Body of pancreas (tissue), 4 donors: ENCODE data around the gene MYO3A. TPM values are rescaled to one million over a fixed set of nuclear protein-coding genes. Genes with fewer than 3 reads are reported as not detected.
"Not testable (repeated sequence)": the region's sequence is repeated elsewhere in the genome, so short reads cannot be mapped to it uniquely, and the experiment has no call there.

Experiments
- ATAC-seq: fragments of 150-250 bp; one replicate; pipeline ENCODE4 v1.9.1; 2016
- DNase-seq, 4 donors: peaks; one replicate each; pipeline ENCODE4 v3.0.0-alpha.2; 2019
- H3K27ac ChIP-seq, 4 donors: fragments of 200-600 bp; sonication (generic); 1 replicate in 3 of 4; 2 replicates in 1 of 4; pipeline versions ENCODE4 v1.5.1 to v1.6.1; 2016 to 2019; ENCODE audit warnings: mild to moderate bottlenecking in 1 of 4, mixed read lengths in 1 of 4, moderate library complexity in 1 of 4
- H3K27me3 ChIP-seq, 2 donors: fragments of 200-600 bp; sonication (generic); one replicate each; pipeline ENCODE4 v1.6.0; 2016; ENCODE audit warnings: mild to moderate bottlenecking in 1 of 2
- H3K36me3 ChIP-seq, 2 donors: fragments of 200-600 bp; sonication (generic); replicated peaks in 1 of 2; 2 replicates each; pipeline ENCODE4 v1.5.1; 2016; ENCODE audit warnings: low read depth in 2 of 2; ENCODE audit not compliant: insufficient read depth in 1 of 2
- H3K4me1 ChIP-seq: fragments of 200-600 bp; sonication (generic); one replicate; pipeline ENCODE4 v1.6.0; 2016
- H3K4me3 ChIP-seq, 2 donors: fragments of 200-600 bp; sonication (generic); 1 replicate in 1 of 2; 2 replicates in 1 of 2; pipeline ENCODE4 v1.5.1; 2016 to 2019
- H3K9me3 ChIP-seq, 3 donors: fragments of 200-600 bp; sonication (generic); 1 replicate in 2 of 3; 2 replicates in 1 of 3; pipeline ENCODE4 v1.5.1; 2016
- CTCF ChIP-seq, 7 experiments: fragments of 450-650 bp in 4 of 7; fragments of 200-600 bp in 3 of 7; sonication (generic) in 3 of 7; IDR thresholded peaks; one replicate each; pipeline ENCODE4 v1.5.1; 2016 to 2019; ENCODE audit warnings: antibody characterized with exemption in 7 of 7
- POLR2A ChIP-seq, 3 donors: fragments of 450-650 bp; IDR thresholded peaks; one replicate each; pipeline ENCODE4 v1.6.1; 2016; ENCODE audit warnings: antibody characterized with exemption in 3 of 3, mild to moderate bottlenecking in 2 of 3
- WGBS, 2 donors: methylation state at CpG; one replicate each; pipeline ENCODE4 v1.1.5; 2017; 5-methylcytosine and 5-hydroxymethylcytosine counted together
- intact Hi-C: fragments of 100-400 bp; cut with DNase I; formaldehyde crosslinking; loops from one replicate; pipeline ENCODE4 v1.15.1; 2023
- total RNA-seq, 2 donors: library from RNA; depleted of rRNA; stranded (reverse); fragments of >200 nt; gene quantifications; one replicate each; pipeline ENCODE4 v1.1.0, GENCODE V29; 2016

MYO3A gene
- total RNA-seq, 2 donors from 2014 or later = 1.6 to 3.4 TPM

- intact Hi-C loops = no loop called here
- no peaks in the 10 kb centered on the region for H3K4me1 ChIP-seq
- WGBS, 2 donors = 66 to 89% methylated on average over 3 of the region's 3 CpGs
Observed at GRCh38 chr10:26087666-26088065, 153.6 kb downstream of the MYO3A start.

GRCh38 chr10:26090026-26090425, 156.0 kb downstream of the MYO3A start:
- TF ChIP-seq CTCF (IDR thresholded peaks at IDR 0.05) = no peak
- no peak for TF ChIP-seq POLR2A (IDR thresholded peaks at IDR 0.05)
- H3K36me3 ChIP-seq = no peaks in the 10 kb centered on the region
- intact Hi-C loops = no loop called here
- no peaks in the 10 kb centered on the region for H3K4me1 ChIP-seq
- no peaks in the 10 kb centered on the region for H3K9me3 ChIP-seq
- H3K27me3 ChIP-seq = no peaks in the 10 kb centered on the region
- ATAC-seq (no peak), DNase-seq (no peak)
- H3K27ac ChIP-seq = no peak overlapping the region
- 68 to 69% methylated on average over 5 of the region's 5 CpGs for WGBS, 2 donors
- no peak overlapping the region for H3K4me3 ChIP-seq

More at GRCh38 chr10:26087666-26088065, 153.6 kb downstream of the MYO3A start:
- DNase-seq (no peak), ATAC-seq (no peak)
- Histone ChIP-seq H3K9me3 (no peaks in the 10 kb centered on the region), H3K36me3 (no peaks in the 10 kb centered on the region), H3K27ac (no peak overlapping the region), H3K4me3 (no peak overlapping the region), H3K27me3 (no peaks in the 10 kb centered on the region)
- TF ChIP-seq POLR2A (IDR thresholded peaks at IDR 0.05) (no peak), CTCF (IDR thresholded peaks at IDR 0.05) (no peak)

GRCh38 chr10:26090762-26091161, 156.7 kb downstream of the MYO3A start:
- H3K27ac ChIP-seq = no peak overlapping the region
- H3K27me3 ChIP-seq = no peaks in the 10 kb centered on the region
- no peaks in the 10 kb centered on the region for H3K9me3 ChIP-seq
- no peak for TF ChIP-seq CTCF (IDR thresholded peaks at IDR 0.05)
- TF ChIP-seq POLR2A (IDR thresholded peaks at IDR 0.05) = no peak
- no peak for ATAC-seq
- no peak for DNase-seq
- H3K4me1 ChIP-seq = no peaks in the 10 kb centered on the region
- 70 to 89% methylated on average over 1 of the region's 1 CpG for WGBS, 2 donors
- H3K4me3 ChIP-seq = no peak overlapping the region
- intact Hi-C loops = no loop called here
- H3K36me3 ChIP-seq = no peaks in the 10 kb centered on the region

- no peak overlapping the region for H3K4me3 ChIP-seq
- 34 to 39% methylated on average over 1 of the region's 1 CpG for WGBS, 2 donors
- no peaks in the 10 kb centered on the region for H3K4me1 ChIP-seq
- no peaks in the 10 kb centered on the region for H3K36me3 ChIP-seq
- ATAC-seq (no peak), DNase-seq (no peak)
- H3K9me3 ChIP-seq = peaks cover 0 to 4% (median 0%) of the 10 kb centered on the region in 3 donors
- H3K27ac ChIP-seq = no peak overlapping the region
- intact Hi-C loops = no loop called here
- no peaks in the 10 kb centered on the region for H3K27me3 ChIP-seq
- no peak for TF ChIP-seq CTCF (IDR thresholded peaks at IDR 0.05)
- no peak for TF ChIP-seq POLR2A (IDR thresholded peaks at IDR 0.05)
Observed at GRCh38 chr10:26093229-26093628, 159.2 kb downstream of the MYO3A start.

GRCh38 chr10:26095781-26096180, 161.8 kb downstream of the MYO3A start:
- 58 to 59% methylated on average over 4 of the region's 4 CpGs for WGBS, 2 donors
- Histone ChIP-seq H3K27ac (no peak overlapping the region), H3K9me3 (peaks cover 0 to 4% (median 0%) of the 10 kb centered on the region in 3 donors), H3K36me3 (no peaks in the 10 kb centered on the region), H3K27me3 (no peaks in the 10 kb centered on the region), H3K4me1 (no peaks in the 10 kb centered on the region), H3K4me3 (no peak overlapping the region)
- intact Hi-C loops = no loop called here
- no peak for DNase-seq
- ATAC-seq = no peak
- TF ChIP-seq CTCF (IDR thresholded peaks at IDR 0.05) (no peak), POLR2A (IDR thresholded peaks at IDR 0.05) (no peak)

- H3K27me3 ChIP-seq, H3K27ac ChIP-seq, H3K4me3 ChIP-seq, intact Hi-C loops, H3K36me3 ChIP-seq, ATAC-seq, H3K9me3 ChIP-seq, H3K4me1 ChIP-seq, DNase-seq: not testable (repeated sequence)
- WGBS, 2 donors = 42 to 62% methylated on average over 1 of the region's 1 CpG
Observed at GRCh38 chr10:26097549-26097948, 163.5 kb downstream of the MYO3A start.
